BE2C (cell line): ENCODE results near the gene GADL1.

Source experiments
- DNase-seq: peaks from one replicate; pipeline ENCODE4 v3.0.0-alpha.2; 2020
- H3K27me3 ChIP-seq: fragments of 250-450 bp; sonication (Bioruptor Pico); 2 replicates; pipeline ENCODE4 v1.5.1; 2020; ENCODE audit warnings: mild to moderate bottlenecking
- H3K36me3 ChIP-seq: fragments of 250-450 bp; sonication (Bioruptor Pico); 2 replicates; pipeline ENCODE4 v1.5.1; 2020; ENCODE audit warnings: mild to moderate bottlenecking
- H3K4me1 ChIP-seq: fragments of 250-450 bp; sonication (Bioruptor Pico); 2 replicates; pipeline ENCODE4 v1.5.1; 2020
- H3K4me3 ChIP-seq: 2 replicates; pipeline ENCODE4 v1.5.1; 2011; ENCODE audit warnings: low read depth, low read length
- H3K9me3 ChIP-seq: fragments of 250-450 bp; sonication (Bioruptor Pico); 2 replicates; pipeline ENCODE4 v1.5.1; 2020
- CTCF ChIP-seq: IDR thresholded peaks from 2 replicates; pipeline ENCODE4 v1.5.1; 2012; ENCODE audit warnings: mild to moderate bottlenecking, low read depth, low read length

GADL1 gene

GRCh38 chr3:30872879-30873278 lies 21.6 kb downstream of the GADL1 start:
- no peak for DNase-seq
- no peaks in the 10 kb centered on the region for H3K36me3 ChIP-seq
- H3K4me3 ChIP-seq = no peak overlapping the region
- no peaks in the 10 kb centered on the region for H3K4me1 ChIP-seq
- no peaks in the 10 kb centered on the region for H3K27me3 ChIP-seq
- H3K9me3 ChIP-seq = no peaks in the 10 kb centered on the region
- no peak for TF ChIP-seq CTCF

- H3K9me3 ChIP-seq = no peaks in the 10 kb centered on the region
- TF ChIP-seq CTCF = no peak
Observed at GRCh38 chr3:30871720-30872119, 22.7 kb downstream of the GADL1 start.

GRCh38 chr3:30864836-30865235 lies 29.6 kb downstream of the GADL1 start:
- no peak for TF ChIP-seq CTCF
- Histone ChIP-seq H3K9me3 (no peaks in the 10 kb centered on the region), H3K36me3 (no peaks in the 10 kb centered on the region), H3K27me3 (no peaks in the 10 kb centered on the region), H3K4me3 (no peak overlapping the region), H3K4me1 (no peaks in the 10 kb centered on the region)
- DNase-seq = no peak

More at GRCh38 chr3:30871720-30872119, 22.7 kb downstream of the GADL1 start:
- no peaks in the 10 kb centered on the region for H3K36me3 ChIP-seq
- H3K27me3 ChIP-seq = no peaks in the 10 kb centered on the region
- no peaks in the 10 kb centered on the region for H3K4me1 ChIP-seq
- no peak for DNase-seq
- H3K4me3 ChIP-seq = no peak overlapping the region

GRCh38 chr3:30864132-30864531 lies 30.3 kb downstream of the GADL1 start:
- H3K27me3 ChIP-seq = no peaks in the 10 kb centered on the region
- H3K9me3 ChIP-seq = no peaks in the 10 kb centered on the region
- no peak for TF ChIP-seq CTCF
- H3K4me1 ChIP-seq = no peaks in the 10 kb centered on the region
- no peak for DNase-seq
- H3K36me3 ChIP-seq = no peaks in the 10 kb centered on the region
- no peak overlapping the region for H3K4me3 ChIP-seq

GRCh38 chr3:30862004-30862403 lies 32.5 kb downstream of the GADL1 start:
- no peak for DNase-seq
- Histone ChIP-seq H3K27me3 (no peaks in the 10 kb centered on the region), H3K4me3 (no peak overlapping the region), H3K9me3 (no peaks in the 10 kb centered on the region), H3K4me1 (no peaks in the 10 kb centered on the region), H3K36me3 (no peaks in the 10 kb centered on the region)
- no peak for TF ChIP-seq CTCF

- no peak for DNase-seq
- Histone ChIP-seq H3K4me3 (no peak overlapping the region), H3K36me3 (no peaks in the 10 kb centered on the region), H3K9me3 (no peaks in the 10 kb centered on the region), H3K27me3 (no peaks in the 10 kb centered on the region), H3K4me1 (no peaks in the 10 kb centered on the region)
- no peak for TF ChIP-seq CTCF
Observed at GRCh38 chr3:30858894-30859389, 35.5 kb downstream of the GADL1 start.
